HEK293 (cell line): Measurements from ENCODE around the gene UPK3A.

ENCODE experiments used
- CTCF ChIA-PET: fragments of 350-600 bp; formaldehyde crosslinking; extraction: SDS; loops from one replicate; lab custom pipeline; 2021; ENCODE audit warnings: antibody characterized with exemption; lab: Yijun Ruan, JAX
- POLR2A ChIA-PET: fragments of 300-600 bp; formaldehyde crosslinking; extraction: SDS; loops from one replicate; lab custom pipeline; 2020; ENCODE audit warnings: antibody characterized with exemption, inconsistent platforms; lab: Yijun Ruan, JAX
- H3K27ac ChIP-seq: fragments of 200-500 bp; sonication (Bioruptor generic); 2 replicates; pipeline ENCODE4 v1.5.1; 2014; ENCODE audit warnings: low read depth, low read length, control low read depth, inconsistent platforms; ENCODE audit errors: extremely low read depth
- H3K36me3 ChIP-seq, 2 experiments: fragments of 200-500 bp in 1 of 2; sonication (Bioruptor generic) in 1 of 2; 1 replicate in 1 of 2; 2 replicates in 1 of 2; pipeline ENCODE4 v1.5.1; 2014 to 2017; ENCODE audit warnings: inconsistent platforms in 2 of 2, low read length in 2 of 2; ENCODE audit not compliant: control insufficient read depth in 2 of 2, insufficient read depth in 1 of 2
- H3K4me1 ChIP-seq: fragments of 200-500 bp; sonication (Bioruptor generic); 2 replicates; pipeline ENCODE4 v1.5.1; 2014; ENCODE audit warnings: mild to moderate bottlenecking, low read length, inconsistent platforms; ENCODE audit not compliant: control insufficient read depth, insufficient read depth
- H3K4me3 ChIP-seq: 2 replicates; pipeline ENCODE4 v1.5.1; 2011; ENCODE audit warnings: low read depth, mild to moderate bottlenecking, control low read depth, low read length, moderate library complexity
- H3K9me3 ChIP-seq: fragments of 200-500 bp; sonication (Bioruptor generic); 2 replicates; pipeline ENCODE4 v1.5.1; 2014; ENCODE audit warnings: low read depth, low read length, inconsistent platforms; ENCODE audit not compliant: control insufficient read depth, insufficient read depth
- ELK4 ChIP-seq: IDR thresholded peaks from 2 replicates; pipeline ENCODE4 v1.6.1; 2011; ENCODE audit warnings: mild to moderate bottlenecking, low read depth, low read length, borderline replicate concordance
- GLI2 ChIP-seq: fragments of 450-650 bp; formaldehyde crosslinking; IDR thresholded peaks from 2 replicates; pipeline ENCODE4; 2017; ENCODE audit warnings: missing biosample characterization, missing genetic modification characterization, low read depth, borderline replicate concordance
- HOXA7 ChIP-seq: sonication (generic); formaldehyde crosslinking; IDR thresholded peaks from 2 replicates; pipeline ENCODE4 v1.8.1; 2022; ENCODE audit warnings: missing genetic modification reagents, borderline replicate concordance
- HOXD13 ChIP-seq: sonication (generic); formaldehyde crosslinking; IDR thresholded peaks from 2 replicates; pipeline ENCODE4 v1.8.0; 2022; ENCODE audit warnings: missing genetic modification reagents, borderline replicate concordance
- KLF16 ChIP-seq: fragments of 450-650 bp; formaldehyde crosslinking; IDR thresholded peaks from 2 replicates; pipeline ENCODE4 v1.5.1; 2017; ENCODE audit warnings: missing biosample characterization, missing genetic modification characterization
- MEIS1 ChIP-seq: sonication (generic); formaldehyde crosslinking; IDR thresholded peaks from 2 replicates; pipeline ENCODE4 v1.8.1; 2022; ENCODE audit warnings: missing genetic modification reagents, mild to moderate bottlenecking, borderline replicate concordance
- MZF1 ChIP-seq: fragments of 450-650 bp; formaldehyde crosslinking; IDR thresholded peaks from 2 replicates; pipeline ENCODE4 v1.5.1; 2017; ENCODE audit warnings: missing biosample characterization, missing genetic modification characterization, borderline replicate concordance
- PRDM1 ChIP-seq: fragments of 450-650 bp; formaldehyde crosslinking; IDR thresholded peaks from 2 replicates; pipeline ENCODE4; 2016; ENCODE audit warnings: missing biosample characterization, missing genetic modification characterization
- RBAK ChIP-seq: fragments of 450-650 bp; formaldehyde crosslinking; IDR thresholded peaks from 2 replicates; pipeline ENCODE4 v1.5.1; 2016; ENCODE audit warnings: missing biosample characterization, missing genetic modification characterization
- SCRT2 ChIP-seq: fragments of 450-650 bp; formaldehyde crosslinking; IDR thresholded peaks from 2 replicates; pipeline ENCODE4 v1.5.1; 2016; ENCODE audit warnings: missing biosample characterization, missing genetic modification characterization
- ZBTB1 ChIP-seq: fragments of 450-650 bp; formaldehyde crosslinking; IDR thresholded peaks from 2 replicates; pipeline ENCODE4 v1.5.1; 2016; ENCODE audit warnings: missing biosample characterization, missing genetic modification characterization
- ZBTB17 ChIP-seq: fragments of 450-650 bp; formaldehyde crosslinking; IDR thresholded peaks from 2 replicates; pipeline ENCODE4 v1.5.1; 2016; ENCODE audit warnings: missing biosample characterization, missing genetic modification characterization
- ZBTB20 ChIP-seq: fragments of 450-650 bp; formaldehyde crosslinking; IDR thresholded peaks from 2 replicates; pipeline ENCODE4 v1.5.1; 2016; ENCODE audit warnings: missing biosample characterization, missing genetic modification characterization
- ZBTB49 ChIP-seq: fragments of 450-650 bp; formaldehyde crosslinking; IDR thresholded peaks from 2 replicates; pipeline ENCODE4 v1.5.1; 2016; ENCODE audit warnings: missing biosample characterization, missing genetic modification characterization, low read depth
- ZBTB8A ChIP-seq: fragments of 450-650 bp; formaldehyde crosslinking; IDR thresholded peaks from 2 replicates; pipeline ENCODE4 v1.5.1; 2016; ENCODE audit warnings: missing biosample characterization, missing genetic modification characterization
- ZEB2 ChIP-seq: fragments of 450-650 bp; formaldehyde crosslinking; IDR thresholded peaks from 2 replicates; pipeline ENCODE4 v1.5.1; 2016; ENCODE audit warnings: missing biosample characterization, missing genetic modification characterization
- ZFP41 ChIP-seq: fragments of 450-650 bp; formaldehyde crosslinking; IDR thresholded peaks from 2 replicates; pipeline ENCODE4 v1.5.1; 2016; ENCODE audit warnings: missing biosample characterization, missing genetic modification characterization, borderline replicate concordance
- ZNF112 ChIP-seq: fragments of 450-650 bp; formaldehyde crosslinking; IDR thresholded peaks from 2 replicates; pipeline ENCODE4 v1.5.0; 2017; ENCODE audit warnings: missing biosample characterization, missing genetic modification characterization
- ZNF174 ChIP-seq: fragments of 450-650 bp; formaldehyde crosslinking; IDR thresholded peaks from 2 replicates; pipeline ENCODE4 v1.5.0; 2017; ENCODE audit warnings: missing biosample characterization, mild to moderate bottlenecking, missing genetic modification characterization
- ZNF391 ChIP-seq: fragments of 450-650 bp; formaldehyde crosslinking; IDR thresholded peaks from 2 replicates; pipeline ENCODE4 v1.5.1; 2016; ENCODE audit warnings: low read depth, missing biosample characterization, missing genetic modification characterization, borderline replicate concordance
- ZNF404 ChIP-seq: fragments of 450-650 bp; formaldehyde crosslinking; IDR thresholded peaks from 2 replicates; pipeline ENCODE4 v1.5.1; 2017; ENCODE audit warnings: missing biosample characterization, missing genetic modification characterization
- ZNF521 ChIP-seq: fragments of 450-650 bp; formaldehyde crosslinking; IDR thresholded peaks from 2 replicates; pipeline ENCODE4 v1.5.1; 2017; ENCODE audit warnings: missing biosample characterization, mild to moderate bottlenecking, missing genetic modification characterization
- ZNF571 ChIP-seq: fragments of 450-650 bp; formaldehyde crosslinking; IDR thresholded peaks from 2 replicates; pipeline ENCODE4 v1.5.0; 2017; ENCODE audit warnings: missing biosample characterization, missing genetic modification characterization
- ZNF624 ChIP-seq: fragments of 450-650 bp; formaldehyde crosslinking; IDR thresholded peaks from 2 replicates; pipeline ENCODE4 v1.5.1; 2017; ENCODE audit warnings: missing biosample characterization, missing genetic modification characterization
- ZNF654 ChIP-seq: fragments of 450-650 bp; formaldehyde crosslinking; IDR thresholded peaks from 2 replicates; pipeline ENCODE4 v1.5.1; 2016; ENCODE audit warnings: low read depth, missing biosample characterization, missing genetic modification characterization
- ZNF677 ChIP-seq: fragments of 450-650 bp; IDR thresholded peaks from 2 replicates; pipeline ENCODE4 v1.5.0; 2018; ENCODE audit warnings: missing biosample characterization, mild to moderate bottlenecking, missing genetic modification characterization, moderate library complexity
- ZNF76 ChIP-seq: fragments of 450-650 bp; formaldehyde crosslinking; IDR thresholded peaks from 2 replicates; pipeline ENCODE4; 2016; ENCODE audit warnings: low read depth, missing biosample characterization, missing genetic modification characterization, borderline replicate concordance
- TF ChIP-seq, protein P1 (sequence below): fragments of 450-650 bp; formaldehyde crosslinking; IDR thresholded peaks from 2 replicates; pipeline ENCODE4 v1.5.1; 2017; ENCODE audit warnings: missing biosample characterization, mild to moderate bottlenecking, missing genetic modification characterization, moderate library complexity
- TF ChIP-seq, protein P2 (sequence below): fragments of 450-650 bp; formaldehyde crosslinking; IDR thresholded peaks from 2 replicates; pipeline ENCODE4 v1.5.1; 2017; ENCODE audit warnings: missing biosample characterization, missing genetic modification characterization

UPK3A gene

DNA sequence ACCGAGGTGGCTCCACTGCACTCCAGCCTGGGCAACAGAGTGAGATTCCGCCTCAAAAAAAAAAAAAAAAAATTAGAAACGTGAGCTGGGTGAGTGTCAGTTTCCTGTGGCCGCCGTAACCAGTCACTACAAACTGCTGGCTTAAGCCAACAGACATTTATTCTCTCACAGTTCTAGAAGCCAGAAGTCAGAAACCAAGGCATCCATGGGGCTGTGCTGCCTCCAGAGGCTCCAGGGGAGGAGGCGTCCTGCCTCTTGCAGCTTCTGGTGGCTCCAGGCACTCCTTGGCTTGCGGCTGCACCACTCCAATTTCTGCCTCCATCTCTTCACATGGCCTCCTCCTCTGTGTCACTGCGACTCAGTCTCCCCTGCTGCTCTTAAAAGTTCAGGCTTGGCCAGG is 32.9 kb upstream of the UPK3A start (continued):
- TF ChIP-seq ZNF391 (tag by site-specific recombination) (no peak), RBAK (no peak), HOXD13 (no peak), ZBTB1 (tag by site-specific recombination) (no peak), MEIS1 (CRISPR knock-in tag) (no peak), ZNF654 (tag by site-specific recombination) (no peak)
- TF ChIP-seq, protein P1, sequence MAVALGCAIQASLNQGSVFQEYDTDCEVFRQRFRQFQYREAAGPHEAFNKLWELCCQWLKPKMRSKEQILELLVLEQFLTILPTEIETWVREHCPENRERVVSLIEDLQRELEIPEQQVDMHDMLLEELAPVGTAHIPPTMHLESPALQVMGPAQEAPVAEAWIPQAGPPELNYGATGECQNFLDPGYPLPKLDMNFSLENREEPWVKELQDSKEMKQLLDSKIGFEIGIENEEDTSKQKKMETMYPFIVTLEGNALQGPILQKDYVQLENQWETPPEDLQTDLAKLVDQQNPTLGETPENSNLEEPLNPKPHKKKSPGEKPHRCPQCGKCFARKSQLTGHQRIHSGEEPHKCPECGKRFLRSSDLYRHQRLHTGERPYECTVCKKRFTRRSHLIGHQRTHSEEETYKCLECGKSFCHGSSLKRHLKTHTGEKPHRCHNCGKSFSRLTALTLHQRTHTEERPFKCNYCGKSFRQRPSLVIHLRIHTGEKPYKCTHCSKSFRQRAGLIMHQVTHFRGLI (tag by site-specific recombination) = no peak

- no peak overlapping the region for H3K27ac ChIP-seq
- ChIA-PET CTCF (interaction anchor here (0.6 to 1.2 kb wide), 4 partner anchors 11 to 284 kb away, joined by 3 to 6 read pairs (median 3); no protein-coding TSS in a partner anchor), POLR2A (interaction anchor here (1.5 kb wide), 1 partner anchor 89 kb away, joined by 4 read pairs; the partner anchor contains the start of gene NUP50)
- H3K36me3 ChIP-seq = no peaks in the 10 kb centered on the region
- H3K4me3 ChIP-seq = no peak overlapping the region
- TF ChIP-seq ZNF174 = no peak
- no peak for TF ChIP-seq MZF1 (tag by site-specific recombination)
- TF ChIP-seq ZEB2 (tag by site-specific recombination) = no peak
- TF ChIP-seq, protein P2, sequence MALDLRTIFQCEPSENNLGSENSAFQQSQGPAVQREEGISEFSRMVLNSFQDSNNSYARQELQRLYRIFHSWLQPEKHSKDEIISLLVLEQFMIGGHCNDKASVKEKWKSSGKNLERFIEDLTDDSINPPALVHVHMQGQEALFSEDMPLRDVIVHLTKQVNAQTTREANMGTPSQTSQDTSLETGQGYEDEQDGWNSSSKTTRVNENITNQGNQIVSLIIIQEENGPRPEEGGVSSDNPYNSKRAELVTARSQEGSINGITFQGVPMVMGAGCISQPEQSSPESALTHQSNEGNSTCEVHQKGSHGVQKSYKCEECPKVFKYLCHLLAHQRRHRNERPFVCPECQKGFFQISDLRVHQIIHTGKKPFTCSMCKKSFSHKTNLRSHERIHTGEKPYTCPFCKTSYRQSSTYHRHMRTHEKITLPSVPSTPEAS (tag by site-specific recombination) = peak; percentile 81
- no peak for TF ChIP-seq ZBTB49 (tag by site-specific recombination)
- TF ChIP-seq ZNF521 (tag by site-specific recombination) = no peak
- no peak for TF ChIP-seq ZNF571 (tag by site-specific recombination)
- TF ChIP-seq ZBTB8A = no peak
- no peaks in the 10 kb centered on the region for H3K4me1 ChIP-seq
- H3K9me3 ChIP-seq = no peaks in the 10 kb centered on the region
These were observed 31.6 kb upstream of the UPK3A start for GRCh38 chr22:45253039-45253641.

GRCh38 chr22:45254388-45254787 is 30.4 kb upstream of the UPK3A start:
- Histone ChIP-seq H3K9me3 (no peaks in the 10 kb centered on the region), H3K27ac (no peak overlapping the region), H3K4me1 (no peaks in the 10 kb centered on the region), H3K4me3 (no peak overlapping the region), H3K36me3 (no peaks in the 10 kb centered on the region)
- ChIA-PET POLR2A (no interaction called here), CTCF (no interaction called here)
- TF ChIP-seq ZNF112 (tag by site-specific recombination) (no peak), ZNF677 (tag by site-specific recombination) (no peak), ZBTB17 (tag by site-specific recombination) (no peak), ZNF624 (tag by site-specific recombination) (no peak), ELK4 (no peak), ZBTB20 (no peak), SCRT2 (tag by site-specific recombination) (no peak), HOXA7 (CRISPR knock-in tag) (no peak), PRDM1 (no peak), GLI2 (tag by site-specific recombination) (no peak), KLF16 (no peak), ZFP41 (tag by site-specific recombination) (no peak), ZNF76 (tag by site-specific recombination) (no peak), ZNF404 (tag by site-specific recombination) (no peak)
